ENCODE results near the gene ZNF577.

Gene ZNF577

DNA sequence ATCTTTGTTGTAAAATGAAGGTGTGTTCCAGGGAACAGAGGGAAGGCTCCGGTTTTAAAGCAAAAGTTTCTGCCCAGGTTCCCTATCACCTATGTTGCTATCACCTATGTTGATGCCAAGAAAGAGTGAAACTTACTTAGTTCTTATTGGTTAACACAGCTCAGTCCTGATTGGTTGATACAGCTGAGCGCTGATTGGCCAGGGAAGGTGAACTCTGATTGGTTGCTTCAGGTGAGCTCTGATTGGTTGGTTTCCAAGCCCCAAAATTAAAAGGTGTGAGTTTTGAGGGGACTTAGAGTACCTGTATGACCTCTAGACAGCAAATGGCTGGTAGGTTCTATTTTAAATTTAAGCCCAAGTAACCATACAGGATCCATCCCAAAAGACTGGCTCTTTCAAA is 50.6 kb downstream of the ZNF577 start:
- Histone ChIP-seq H3K4me1 (ENCODE audit: control insufficient read depth, low read depth, low read length) (no peaks in the 10 kb centered on the region), H3K36me3 (ENCODE audit: control insufficient read depth, low read depth, low read length) (no peaks in the 10 kb centered on the region), H3K9me3 (ENCODE audit: control insufficient read depth, low read depth, low read length) (peaks cover 9% of the 10 kb centered on the region), H3K9ac (ENCODE audit: low read length) (no peak overlapping the region), H3K27ac (ENCODE audit: low read length) (no peak overlapping the region), H3K4me3 (ENCODE audit: low read length) (no peak overlapping the region), H3K27me3 (ENCODE audit: control insufficient read depth, insufficient read depth, low read length) (no peaks in the 10 kb centered on the region)

DNA sequence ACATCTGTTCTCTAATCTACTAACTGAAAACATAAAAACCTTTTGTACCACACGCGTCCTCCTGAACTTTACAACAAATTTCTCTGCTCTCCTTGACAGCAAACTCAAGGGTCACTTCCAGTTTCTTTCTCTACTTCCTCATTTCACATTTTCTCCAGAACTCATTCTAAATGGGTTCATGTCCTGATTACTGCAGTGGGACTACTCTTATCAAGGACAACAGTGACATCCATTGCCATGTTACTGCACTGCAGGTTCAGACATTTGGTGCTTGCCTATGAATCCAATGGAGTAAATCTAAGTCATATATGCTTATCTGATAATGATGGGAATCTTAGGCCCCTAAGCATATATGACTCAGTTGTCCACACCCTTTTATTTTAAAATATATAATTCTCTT is 57.5 kb downstream of the ZNF577 start:
- Histone ChIP-seq H3K36me3 (ENCODE audit: control insufficient read depth, low read depth, low read length) (no peaks in the 10 kb centered on the region), H3K9me3 (ENCODE audit: control insufficient read depth, low read depth, low read length) (peaks cover 13% of the 10 kb centered on the region), H3K4me3 (ENCODE audit: low read length) (no peak overlapping the region), H3K27ac (ENCODE audit: low read length) (no peak overlapping the region), H3K4me1 (ENCODE audit: control insufficient read depth, low read depth, low read length) (no peaks in the 10 kb centered on the region), H3K27me3 (ENCODE audit: control insufficient read depth, insufficient read depth, low read length) (no peaks in the 10 kb centered on the region), H3K9ac (ENCODE audit: low read length) (no peak overlapping the region)

DNA sequence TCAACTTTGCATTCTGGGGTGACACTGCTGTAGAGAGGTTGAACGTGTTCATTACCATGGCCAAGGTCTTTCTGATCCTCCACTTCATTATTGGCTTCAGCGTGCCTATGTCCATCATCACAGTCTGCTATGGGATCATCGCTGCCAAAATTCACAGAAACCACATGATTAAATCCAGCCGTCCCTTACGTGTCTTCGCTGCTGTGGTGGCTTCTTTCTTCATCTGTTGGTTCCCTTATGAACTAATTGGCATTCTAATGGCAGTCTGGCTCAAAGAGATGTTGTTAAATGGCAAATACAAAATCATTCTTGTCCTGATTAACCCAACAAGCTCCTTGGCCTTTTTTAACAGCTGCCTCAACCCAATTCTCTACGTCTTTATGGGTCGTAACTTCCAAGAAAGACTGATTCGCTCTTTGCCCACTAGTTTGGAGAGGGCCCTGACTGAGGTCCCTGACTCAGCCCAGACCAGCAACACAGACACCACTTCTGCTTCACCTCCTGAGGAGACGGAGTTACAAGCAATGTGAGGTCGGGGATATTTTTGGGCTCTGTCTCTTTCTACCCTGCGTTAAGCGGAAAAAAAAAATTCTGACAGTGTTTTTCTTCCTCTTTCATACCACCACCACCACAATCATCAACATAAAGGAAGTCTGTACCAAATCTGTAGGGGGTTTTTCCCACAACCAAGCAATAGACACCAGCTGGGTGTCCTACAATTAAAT is 63.3 kb downstream of the ZNF577 start:
- Histone ChIP-seq H3K4me3 (ENCODE audit: low read length) (no peak overlapping the region), H3K4me1 (ENCODE audit: control insufficient read depth, low read depth, low read length) (no peaks in the 10 kb centered on the region), H3K9me3 (ENCODE audit: control insufficient read depth, low read depth, low read length) (peaks cover 12% of the 10 kb centered on the region), H3K27me3 (ENCODE audit: control insufficient read depth, insufficient read depth, low read length) (no peaks in the 10 kb centered on the region), H3K9ac (ENCODE audit: low read length) (no peak overlapping the region), H3K36me3 (ENCODE audit: control insufficient read depth, low read depth, low read length) (no peaks in the 10 kb centered on the region), H3K27ac (ENCODE audit: low read length) (no peak overlapping the region)

- H3K36me3 ChIP-seq (ENCODE audit: control insufficient read depth, low read depth, low read length): no peaks in the 10 kb centered on the region
- peaks cover 12% of the 10 kb centered on the region for H3K9me3 ChIP-seq (ENCODE audit: control insufficient read depth, low read depth, low read length)
- no peak overlapping the region for H3K9ac ChIP-seq (ENCODE audit: low read length)
- no peaks in the 10 kb centered on the region for H3K4me1 ChIP-seq (ENCODE audit: control insufficient read depth, low read depth, low read length)
- no peak overlapping the region for H3K4me3 ChIP-seq (ENCODE audit: low read length)
- no peak overlapping the region for H3K27ac ChIP-seq (ENCODE audit: low read length)
- H3K27me3 ChIP-seq (ENCODE audit: control insufficient read depth, insufficient read depth, low read length): no peaks in the 10 kb centered on the region
These were observed 64.8 kb downstream of the ZNF577 start for GRCh38 chr19:51822946-51823345.

- no peak overlapping the region for H3K9ac ChIP-seq (ENCODE audit: low read length)
- no peaks in the 10 kb centered on the region for H3K4me1 ChIP-seq (ENCODE audit: control insufficient read depth, low read depth, low read length)
- no peak overlapping the region for H3K27ac ChIP-seq (ENCODE audit: low read length)
- no peaks in the 10 kb centered on the region for H3K27me3 ChIP-seq (ENCODE audit: control insufficient read depth, insufficient read depth, low read length)
- H3K4me3 ChIP-seq (ENCODE audit: low read length): no peak overlapping the region
- no peaks in the 10 kb centered on the region for H3K36me3 ChIP-seq (ENCODE audit: control insufficient read depth, low read depth, low read length)
- H3K9me3 ChIP-seq (ENCODE audit: control insufficient read depth, low read depth, low read length): peaks cover 15% of the 10 kb centered on the region
These were observed 65.4 kb downstream of the ZNF577 start for GRCh38 chr19:51822325-51822724.

GRCh38 chr19:51821921-51822320 is 65.8 kb downstream of the ZNF577 start:
- Histone ChIP-seq H3K9me3 (ENCODE audit: control insufficient read depth, low read depth, low read length) (peaks cover 13% of the 10 kb centered on the region), H3K4me1 (ENCODE audit: control insufficient read depth, low read depth, low read length) (no peaks in the 10 kb centered on the region), H3K9ac (ENCODE audit: low read length) (no peak overlapping the region), H3K36me3 (ENCODE audit: control insufficient read depth, low read depth, low read length) (no peaks in the 10 kb centered on the region), H3K27ac (ENCODE audit: low read length) (no peak overlapping the region), H3K4me3 (ENCODE audit: low read length) (no peak overlapping the region), H3K27me3 (ENCODE audit: control insufficient read depth, insufficient read depth, low read length) (no peaks in the 10 kb centered on the region)

- H3K27ac ChIP-seq (ENCODE audit: low read length): no peak overlapping the region
These were observed 66.3 kb downstream of the ZNF577 start for GRCh38 chr19:51821456-51821855.

More at GRCh38 chr19:51821456-51821855, 66.3 kb downstream of the ZNF577 start:
- Histone ChIP-seq H3K4me1 (ENCODE audit: control insufficient read depth, low read depth, low read length) (no peaks in the 10 kb centered on the region), H3K9me3 (ENCODE audit: control insufficient read depth, low read depth, low read length) (peaks cover 8% of the 10 kb centered on the region), H3K4me3 (ENCODE audit: low read length) (no peak overlapping the region), H3K36me3 (ENCODE audit: control insufficient read depth, low read depth, low read length) (no peaks in the 10 kb centered on the region), H3K9ac (ENCODE audit: low read length) (no peak overlapping the region), H3K27me3 (ENCODE audit: control insufficient read depth, insufficient read depth, low read length) (no peaks in the 10 kb centered on the region)

Measured in iPS-18a (cell line).